ENCODE data around the gene ZNF10. TPM values are rescaled to one million over a fixed set of nuclear protein-coding genes. Genes with fewer than 3 reads are reported as not detected.

ZNF10 gene
- total RNA-seq, 1 donor from 2014 or later = 6.6 TPM

DNA sequence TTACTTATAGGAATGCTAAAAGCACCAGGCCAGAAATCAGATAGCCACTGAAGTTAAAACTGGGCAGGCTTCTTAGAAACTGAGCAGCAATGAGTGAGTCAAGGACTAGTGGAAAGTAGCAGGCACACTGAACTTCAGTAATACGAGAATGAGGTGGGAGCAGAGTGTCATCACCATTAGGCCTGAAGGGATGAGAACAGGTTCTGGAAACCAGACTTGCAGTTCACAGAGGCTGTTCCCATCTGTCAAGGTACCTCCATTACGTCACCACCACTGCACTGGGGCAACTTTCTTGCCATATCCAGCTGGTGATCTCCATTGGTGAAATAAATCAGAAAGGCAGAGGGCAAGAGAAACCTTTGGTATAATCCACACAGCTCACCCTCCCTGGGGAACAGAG, 15.6 kb downstream of the ZNF10 start:
- no peak for DNase-seq (ENCODE audit: low read depth)
- no peak overlapping the region for H3K4me3 ChIP-seq (ENCODE audit: low read depth, low read length)
- TF ChIP-seq, protein P1, sequence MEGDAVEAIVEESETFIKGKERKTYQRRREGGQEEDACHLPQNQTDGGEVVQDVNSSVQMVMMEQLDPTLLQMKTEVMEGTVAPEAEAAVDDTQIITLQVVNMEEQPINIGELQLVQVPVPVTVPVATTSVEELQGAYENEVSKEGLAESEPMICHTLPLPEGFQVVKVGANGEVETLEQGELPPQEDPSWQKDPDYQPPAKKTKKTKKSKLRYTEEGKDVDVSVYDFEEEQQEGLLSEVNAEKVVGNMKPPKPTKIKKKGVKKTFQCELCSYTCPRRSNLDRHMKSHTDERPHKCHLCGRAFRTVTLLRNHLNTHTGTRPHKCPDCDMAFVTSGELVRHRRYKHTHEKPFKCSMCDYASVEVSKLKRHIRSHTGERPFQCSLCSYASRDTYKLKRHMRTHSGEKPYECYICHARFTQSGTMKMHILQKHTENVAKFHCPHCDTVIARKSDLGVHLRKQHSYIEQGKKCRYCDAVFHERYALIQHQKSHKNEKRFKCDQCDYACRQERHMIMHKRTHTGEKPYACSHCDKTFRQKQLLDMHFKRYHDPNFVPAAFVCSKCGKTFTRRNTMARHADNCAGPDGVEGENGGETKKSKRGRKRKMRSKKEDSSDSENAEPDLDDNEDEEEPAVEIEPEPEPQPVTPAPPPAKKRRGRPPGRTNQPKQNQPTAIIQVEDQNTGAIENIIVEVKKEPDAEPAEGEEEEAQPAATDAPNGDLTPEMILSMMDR (conservative IDR thresholded peaks at IDR 0.05; ENCODE audit: low read depth, low read length) = no peak

DNA sequence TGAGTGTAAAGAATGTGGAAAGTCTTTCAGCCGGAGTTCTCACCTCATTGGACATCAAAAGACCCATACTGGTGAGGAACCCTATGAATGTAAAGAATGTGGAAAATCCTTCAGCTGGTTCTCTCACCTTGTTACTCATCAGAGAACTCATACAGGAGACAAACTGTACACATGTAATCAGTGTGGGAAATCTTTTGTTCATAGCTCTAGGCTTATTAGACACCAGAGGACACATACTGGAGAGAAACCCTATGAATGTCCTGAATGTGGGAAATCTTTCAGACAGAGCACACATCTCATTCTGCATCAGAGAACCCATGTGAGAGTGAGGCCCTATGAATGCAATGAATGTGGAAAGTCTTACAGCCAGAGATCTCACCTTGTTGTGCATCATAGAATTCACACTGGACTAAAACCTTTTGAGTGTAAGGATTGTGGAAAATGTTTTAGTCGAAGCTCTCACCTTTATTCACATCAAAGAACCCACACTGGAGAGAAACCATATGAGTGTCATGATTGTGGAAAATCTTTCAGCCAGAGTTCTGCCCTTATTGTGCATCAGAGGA, 25.8 kb downstream of the ZNF10 start:
- DNase-seq (ENCODE audit: low read depth) = no peak
- TF ChIP-seq, protein P1 (conservative IDR thresholded peaks at IDR 0.05; ENCODE audit: low read depth, low read length) = no peak
- H3K4me3 ChIP-seq (ENCODE audit: low read depth, low read length) = no peak overlapping the region

DNA sequence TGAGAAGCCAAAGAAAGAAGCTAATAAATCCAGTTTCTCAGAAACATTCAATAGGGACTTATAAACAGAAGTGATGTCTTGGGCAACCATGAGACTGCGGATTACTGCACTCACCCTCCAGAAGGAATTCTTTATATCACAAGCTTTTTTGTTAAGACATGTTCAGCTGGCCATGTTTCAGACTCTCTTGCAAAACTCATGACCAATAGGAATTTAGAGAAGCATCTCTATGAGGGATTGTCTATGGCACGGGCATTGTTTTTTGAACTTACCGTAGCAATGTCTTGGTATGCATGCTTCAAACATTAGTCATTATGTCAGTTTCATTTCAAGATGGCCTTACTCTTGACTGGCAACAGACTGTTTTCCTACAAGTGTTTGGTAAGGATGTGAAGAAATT, 35.3 kb downstream of the ZNF10 start:
- TF ChIP-seq, protein P1 (conservative IDR thresholded peaks at IDR 0.05; ENCODE audit: low read depth, low read length) = no peak

DNA sequence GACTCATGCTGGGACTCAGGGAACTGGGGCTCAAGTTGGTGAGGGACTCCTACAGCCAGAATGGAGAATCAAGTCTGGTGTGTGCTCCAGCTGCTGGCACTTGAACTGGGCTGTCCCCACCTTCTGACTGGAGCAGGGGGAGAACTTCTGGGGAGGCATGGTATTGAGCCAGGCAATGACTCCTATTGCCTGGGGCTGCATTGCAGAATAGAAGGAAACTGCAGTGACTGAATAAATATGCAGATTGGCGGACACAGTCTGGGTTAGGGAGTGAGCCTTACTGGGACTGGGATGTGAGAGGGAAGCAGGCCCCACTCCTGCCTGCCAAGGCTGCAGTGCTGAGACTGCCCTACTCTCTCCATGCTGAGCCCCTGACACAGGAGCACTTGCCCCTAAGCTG, 42.1 kb downstream of the ZNF10 start:
- H3K4me3 ChIP-seq (ENCODE audit: low read depth, low read length) = no peak overlapping the region
- TF ChIP-seq, protein P1 (conservative IDR thresholded peaks at IDR 0.05; ENCODE audit: low read depth, low read length) = no peak
- no peak for DNase-seq (ENCODE audit: low read depth)

More for the DNA sequence above, 35.3 kb downstream of the ZNF10 start:
- H3K4me3 ChIP-seq (ENCODE audit: low read depth, low read length) = no peak overlapping the region
- DNase-seq (ENCODE audit: low read depth) = no peak

DNA sequence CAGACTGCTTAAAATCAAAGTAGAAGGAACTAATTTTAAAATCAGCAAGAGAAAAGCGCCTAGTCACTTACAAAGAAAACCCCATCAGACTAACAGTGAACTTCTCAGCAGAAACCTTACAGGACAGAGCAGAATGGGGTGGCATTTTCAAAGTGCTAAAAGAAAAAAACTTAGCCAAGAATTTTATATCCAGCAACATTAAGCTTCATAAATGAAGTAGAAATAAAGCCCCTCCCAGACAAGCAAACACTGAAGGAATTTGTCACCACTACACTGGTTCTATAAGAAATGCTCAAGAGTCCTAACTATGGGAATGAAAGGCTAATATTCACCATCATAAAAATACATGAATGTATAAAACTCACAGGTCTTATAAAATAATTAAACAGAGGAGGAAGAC, 44.5 kb downstream of the ZNF10 start:
- TF ChIP-seq, protein P1 (conservative IDR thresholded peaks at IDR 0.05; ENCODE audit: low read depth, low read length) = no peak

DNA sequence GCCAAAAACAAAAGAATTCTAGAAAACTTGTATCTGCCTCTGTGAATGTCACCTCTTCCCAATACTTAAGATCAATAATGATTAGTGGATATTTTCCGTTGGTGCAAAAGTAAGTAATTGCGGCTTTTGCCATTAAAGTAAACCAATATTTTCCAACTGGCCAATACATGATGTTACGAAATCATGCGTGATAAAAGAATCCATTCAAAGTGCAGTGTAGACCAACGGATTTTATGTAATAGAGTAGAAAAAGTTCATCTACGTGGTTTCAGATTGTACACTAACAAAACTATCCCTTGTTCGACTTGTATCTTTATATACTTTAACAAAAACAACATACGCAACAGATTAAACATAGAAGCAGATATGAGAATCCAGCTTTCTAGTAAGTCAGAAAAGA, 50.2 kb downstream of the ZNF10 start:
- TF ChIP-seq, protein P1 (conservative IDR thresholded peaks at IDR 0.05; ENCODE audit: low read depth, low read length) = no peak
- no peak for DNase-seq (ENCODE audit: low read depth)
- H3K4me3 ChIP-seq (ENCODE audit: low read depth, low read length) = no peak overlapping the region

More for the DNA sequence above, 44.5 kb downstream of the ZNF10 start:
- no peak for DNase-seq (ENCODE audit: low read depth)
- no peak overlapping the region for H3K4me3 ChIP-seq (ENCODE audit: low read depth, low read length)

DNA sequence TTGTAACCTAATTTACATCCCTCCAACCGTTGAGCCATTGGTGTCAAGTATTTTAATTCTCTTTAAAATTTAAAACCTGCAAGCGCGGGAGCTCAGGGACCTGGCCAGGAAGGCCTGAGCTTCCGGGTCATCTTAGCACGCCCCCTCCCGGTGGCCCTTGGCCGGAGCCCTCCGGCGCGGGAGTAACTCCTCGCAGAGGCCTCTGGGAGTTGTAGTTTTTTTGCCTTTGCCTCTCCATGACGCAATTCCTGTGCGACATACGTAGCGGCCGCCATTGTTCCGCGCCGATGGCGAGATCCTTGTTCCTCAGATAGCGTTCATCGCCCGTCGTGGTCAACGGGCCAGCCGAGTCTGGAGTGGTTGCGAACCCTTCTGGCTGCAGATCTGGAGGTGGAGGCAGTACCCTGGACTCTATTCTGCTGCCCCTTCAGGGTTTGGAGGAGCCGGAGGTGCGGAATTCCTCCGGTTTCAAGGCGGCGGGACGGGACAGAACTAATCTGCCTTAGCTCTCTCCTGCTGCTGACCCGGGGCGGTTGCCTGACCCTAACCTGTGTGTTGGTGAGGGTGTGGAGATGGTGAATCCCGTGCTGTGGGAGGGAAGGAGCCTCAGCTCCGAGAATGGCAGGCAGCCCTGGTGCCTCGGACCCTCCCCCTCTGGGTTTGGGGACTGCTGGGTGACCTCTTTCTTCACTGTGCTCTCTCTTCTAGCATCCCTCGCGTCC, 51.0 kb downstream of the ZNF10 start, which contains the start of gene ZNF268:
ZNF268 (plus strand) TSS at position 258 of the 722 bp plus-strand sequence. CDS start 503 bp downstream, outside the sequence.
- DNase-seq (ENCODE audit: low read depth) = peak; percentile 59
- TF ChIP-seq, protein P1 (conservative IDR thresholded peaks at IDR 0.05; ENCODE audit: low read depth, low read length) = peak; percentile 88
- peak within 1 kb of the TSS; percentile 75 for H3K4me3 ChIP-seq (ENCODE audit: low read depth, low read length)

Measured in epithelial cell of proximal tubule (primary cell).